ENCODE measurements around the gene TAF12.

DNA sequence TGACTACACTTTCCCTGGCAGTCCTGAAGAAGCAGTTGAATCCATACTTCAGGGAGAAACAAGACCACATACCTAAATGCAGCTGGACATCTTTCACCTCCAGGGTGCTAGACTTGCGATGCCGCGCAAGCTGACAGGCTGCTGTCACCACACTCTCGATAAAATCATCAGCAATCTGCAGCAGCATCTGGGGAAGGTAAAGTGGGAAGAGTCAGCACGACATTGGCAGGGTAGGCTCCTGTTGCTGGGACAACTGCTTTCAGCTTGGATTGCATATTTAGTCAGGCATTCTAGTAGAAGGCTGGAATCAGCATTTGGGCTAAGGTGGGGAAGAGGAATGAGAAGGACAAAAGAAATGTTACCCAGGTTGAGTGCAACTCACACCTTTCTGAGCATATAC lies 29.7 kb downstream of the TAF12 start:
- TF ChIP-seq, protein P1, sequence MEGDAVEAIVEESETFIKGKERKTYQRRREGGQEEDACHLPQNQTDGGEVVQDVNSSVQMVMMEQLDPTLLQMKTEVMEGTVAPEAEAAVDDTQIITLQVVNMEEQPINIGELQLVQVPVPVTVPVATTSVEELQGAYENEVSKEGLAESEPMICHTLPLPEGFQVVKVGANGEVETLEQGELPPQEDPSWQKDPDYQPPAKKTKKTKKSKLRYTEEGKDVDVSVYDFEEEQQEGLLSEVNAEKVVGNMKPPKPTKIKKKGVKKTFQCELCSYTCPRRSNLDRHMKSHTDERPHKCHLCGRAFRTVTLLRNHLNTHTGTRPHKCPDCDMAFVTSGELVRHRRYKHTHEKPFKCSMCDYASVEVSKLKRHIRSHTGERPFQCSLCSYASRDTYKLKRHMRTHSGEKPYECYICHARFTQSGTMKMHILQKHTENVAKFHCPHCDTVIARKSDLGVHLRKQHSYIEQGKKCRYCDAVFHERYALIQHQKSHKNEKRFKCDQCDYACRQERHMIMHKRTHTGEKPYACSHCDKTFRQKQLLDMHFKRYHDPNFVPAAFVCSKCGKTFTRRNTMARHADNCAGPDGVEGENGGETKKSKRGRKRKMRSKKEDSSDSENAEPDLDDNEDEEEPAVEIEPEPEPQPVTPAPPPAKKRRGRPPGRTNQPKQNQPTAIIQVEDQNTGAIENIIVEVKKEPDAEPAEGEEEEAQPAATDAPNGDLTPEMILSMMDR (optimal IDR thresholded peaks at IDR 0.05 in 1 of 3, IDR thresholded peaks at IDR 0.05 in 1 of 3, conservative IDR thresholded peaks at IDR 0.05 in 1 of 3; ENCODE audit: extremely low read depth in 1 of 3, insufficient read depth in 2 of 3, low read length in 3 of 3), result no peak
- no peak for TF ChIP-seq EZH2 (IDR thresholded peaks at IDR 0.05; ENCODE audit: low read length)

Measured in keratinocyte (primary cell).